ENCODE measurements around the gene CALCOCO1.
A peak's percentile ranks its signal among the peaks of the same experiment; 100 is the strongest.

GRCh38 chr12:53757101-53757770, 30.0 kb upstream of the CALCOCO1 start:
- TF ChIP-seq CTCF (IDR thresholded peaks at IDR 0.05) = peak; percentile 37 to 63 (median 52)
- TF ChIP-seq POLR2AphosphoS5 (IDR thresholded peaks at IDR 0.05) = no peak

All from prostate gland (tissue), 2 donors.